Gastroesophageal sphincter (tissue), 4 donors: ENCODE data around the gene TMEM40. TPM values are rescaled to one million over a fixed set of nuclear protein-coding genes. Genes with fewer than 3 reads are reported as not detected.
A peak's percentile ranks its signal among the peaks of the same experiment; 100 is the strongest.

Experiments used
- ATAC-seq: fragments of 150-250 bp; one replicate; pipeline ENCODE4 v1.9.1; 2016; ENCODE audit warnings: mild to moderate bottlenecking, moderate library complexity
- H3K27ac ChIP-seq, 4 donors: fragments of 200-600 bp; sonication (generic) in 3 of 4; 1 replicate in 3 of 4; 2 replicates in 1 of 4; pipeline ENCODE4 v1.5.1; 2016 to 2019
- H3K27me3 ChIP-seq: fragments of 200-600 bp; sonication (generic); one replicate; pipeline ENCODE4 v1.5.1; 2019
- H3K36me3 ChIP-seq, 2 donors: fragments of 200-600 bp; sonication (generic); one replicate each; pipeline ENCODE4 v1.5.1; 2019; ENCODE audit warnings: control low read depth in 1 of 2
- H3K4me1 ChIP-seq, 3 donors: fragments of 200-600 bp; sonication (generic); 1 replicate in 2 of 3; 2 replicates in 1 of 3; pipeline ENCODE4 v1.5.1; 2016 to 2019; ENCODE audit warnings: control low read depth in 2 of 3
- H3K4me3 ChIP-seq, 2 donors: fragments of 200-600 bp; sonication (generic); one replicate each; pipeline ENCODE4 v1.5.1; 2019; ENCODE audit warnings: mild to moderate bottlenecking in 1 of 2, moderate library complexity in 1 of 2
- H3K9me3 ChIP-seq, 3 donors: fragments of 200-600 bp; sonication (generic); one replicate each; pipeline ENCODE4 v1.5.1; 2017 to 2019; ENCODE audit warnings: control low read depth in 2 of 3
- EP300 ChIP-seq: sonication (generic); formaldehyde crosslinking; IDR thresholded peaks from one replicate; pipeline ENCODE4 v1.6.1; 2017; ENCODE audit warnings: antibody characterized with exemption, mild to moderate bottlenecking
- POLR2A ChIP-seq, 2 donors: fragments of 450-650 bp; IDR thresholded peaks; one replicate each; pipeline ENCODE4 v1.6.1; 2017; ENCODE audit warnings: antibody characterized with exemption in 2 of 2, mild to moderate bottlenecking in 2 of 2, moderate library complexity in 1 of 2
- POLR2AphosphoS5 ChIP-seq: sonication (generic); formaldehyde crosslinking; IDR thresholded peaks from one replicate; pipeline ENCODE4 v1.6.1; 2017; ENCODE audit warnings: antibody characterized with exemption
- WGBS, 2 donors: methylation state at CpG; one replicate each; pipeline ENCODE4 v1.1.5; 2018; ENCODE audit warnings: low coverage in 1 of 2; 5-methylcytosine and 5-hydroxymethylcytosine counted together
- total RNA-seq, 4 donors: library from RNA; depleted of rRNA; stranded (reverse); fragments of >200 nt; gene quantifications; one replicate each; pipeline ENCODE4 v1.1.0, GENCODE V29; 2016
- TF ChIP-seq, protein P1 (sequence below), 4 experiments: fragments of 200-600 bp in 2 of 4; fragments of 450-650 bp in 2 of 4; sonication (generic) in 1 of 4; IDR thresholded peaks; one replicate each; pipeline ENCODE4 v1.5.1; 2017 to 2019; ENCODE audit warnings: antibody characterized with exemption in 4 of 4, mild to moderate bottlenecking in 2 of 4, moderate library complexity in 2 of 4

The TMEM40 gene
- total RNA-seq, 4 donors from 2014 or later: 3.0 TPM; not detected in 3

DNA sequence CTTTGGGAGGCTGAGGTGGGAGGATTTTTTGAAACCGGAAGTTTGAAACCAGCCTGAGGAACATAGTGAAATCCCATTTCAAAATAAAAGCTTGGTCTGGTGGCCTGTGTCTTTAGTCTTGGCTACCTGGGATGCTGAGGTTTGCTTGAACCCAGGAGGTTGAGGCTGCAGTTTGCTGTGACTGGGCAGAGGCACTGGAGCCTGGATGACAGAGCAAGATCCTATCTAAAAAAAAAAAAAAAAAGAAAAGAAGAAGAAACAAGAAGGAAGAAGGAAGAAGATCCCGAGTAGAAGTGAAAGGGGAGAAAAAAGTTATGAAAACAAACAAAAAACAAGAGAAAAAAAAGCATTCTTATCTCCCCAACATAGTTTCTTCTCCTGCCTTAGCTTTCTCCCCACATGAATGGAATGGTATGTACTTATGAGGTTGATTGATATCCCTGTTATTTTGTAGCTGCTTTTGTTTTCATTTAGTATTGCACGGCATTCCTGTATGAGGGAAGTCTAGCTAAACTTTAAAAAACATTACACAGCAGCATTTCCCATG, 42.4 kb downstream of the TMEM40 start:
- TF ChIP-seq, protein P1, sequence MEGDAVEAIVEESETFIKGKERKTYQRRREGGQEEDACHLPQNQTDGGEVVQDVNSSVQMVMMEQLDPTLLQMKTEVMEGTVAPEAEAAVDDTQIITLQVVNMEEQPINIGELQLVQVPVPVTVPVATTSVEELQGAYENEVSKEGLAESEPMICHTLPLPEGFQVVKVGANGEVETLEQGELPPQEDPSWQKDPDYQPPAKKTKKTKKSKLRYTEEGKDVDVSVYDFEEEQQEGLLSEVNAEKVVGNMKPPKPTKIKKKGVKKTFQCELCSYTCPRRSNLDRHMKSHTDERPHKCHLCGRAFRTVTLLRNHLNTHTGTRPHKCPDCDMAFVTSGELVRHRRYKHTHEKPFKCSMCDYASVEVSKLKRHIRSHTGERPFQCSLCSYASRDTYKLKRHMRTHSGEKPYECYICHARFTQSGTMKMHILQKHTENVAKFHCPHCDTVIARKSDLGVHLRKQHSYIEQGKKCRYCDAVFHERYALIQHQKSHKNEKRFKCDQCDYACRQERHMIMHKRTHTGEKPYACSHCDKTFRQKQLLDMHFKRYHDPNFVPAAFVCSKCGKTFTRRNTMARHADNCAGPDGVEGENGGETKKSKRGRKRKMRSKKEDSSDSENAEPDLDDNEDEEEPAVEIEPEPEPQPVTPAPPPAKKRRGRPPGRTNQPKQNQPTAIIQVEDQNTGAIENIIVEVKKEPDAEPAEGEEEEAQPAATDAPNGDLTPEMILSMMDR (IDR thresholded peaks at IDR 0.05): no peak
- no peak for TF ChIP-seq EP300
- no peak for TF ChIP-seq POLR2A (IDR thresholded peaks at IDR 0.05)
- peak; percentile 13 for TF ChIP-seq POLR2AphosphoS5
- H3K27ac ChIP-seq: no peak overlapping the region
- peaks cover 0 to 10% (median 0%) of the 10 kb centered on the region in 3 donors for H3K4me1 ChIP-seq
- 43% methylated on average over 3 of the region's 3 CpGs for WGBS, 2 donors
- no peaks in the 10 kb centered on the region for H3K27me3 ChIP-seq
- no peaks in the 10 kb centered on the region for H3K9me3 ChIP-seq
- ATAC-seq: no peak
- no peak overlapping the region for H3K4me3 ChIP-seq
- no peaks in the 10 kb centered on the region for H3K36me3 ChIP-seq

DNA sequence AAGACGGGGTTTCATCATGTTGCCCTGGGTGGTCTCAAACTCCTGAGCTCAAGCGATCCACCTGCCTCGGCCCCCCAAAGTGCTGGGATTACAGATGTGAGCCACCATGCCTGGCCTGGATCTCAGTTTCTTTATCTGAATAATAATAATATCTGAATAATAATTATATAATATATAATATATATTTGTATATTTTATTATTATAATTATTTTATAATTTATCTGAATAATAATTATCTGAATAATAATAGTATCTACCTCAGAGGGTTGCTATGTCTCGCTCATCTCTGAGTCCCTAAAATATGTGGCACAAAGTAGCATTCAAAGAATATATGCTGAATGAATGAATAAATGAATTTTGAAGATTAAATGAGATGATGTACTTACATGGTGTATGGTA, 44.8 kb downstream of the TMEM40 start:
- ATAC-seq: no peak
- 90 to 92% methylated on average over 3 to 4 of the region's 4 CpGs for WGBS, 2 donors
- H3K4me3 ChIP-seq: no peak overlapping the region
- no peaks in the 10 kb centered on the region for H3K27me3 ChIP-seq
- H3K36me3 ChIP-seq: no peaks in the 10 kb centered on the region
- no peaks in the 10 kb centered on the region for H3K4me1 ChIP-seq
- H3K27ac ChIP-seq: no peak overlapping the region
- H3K9me3 ChIP-seq: no peaks in the 10 kb centered on the region
- TF ChIP-seq POLR2A (IDR thresholded peaks at IDR 0.05): no peak
- TF ChIP-seq, protein P1 (IDR thresholded peaks at IDR 0.05): no peak
- TF ChIP-seq POLR2AphosphoS5: no peak
- no peak for TF ChIP-seq EP300

DNA sequence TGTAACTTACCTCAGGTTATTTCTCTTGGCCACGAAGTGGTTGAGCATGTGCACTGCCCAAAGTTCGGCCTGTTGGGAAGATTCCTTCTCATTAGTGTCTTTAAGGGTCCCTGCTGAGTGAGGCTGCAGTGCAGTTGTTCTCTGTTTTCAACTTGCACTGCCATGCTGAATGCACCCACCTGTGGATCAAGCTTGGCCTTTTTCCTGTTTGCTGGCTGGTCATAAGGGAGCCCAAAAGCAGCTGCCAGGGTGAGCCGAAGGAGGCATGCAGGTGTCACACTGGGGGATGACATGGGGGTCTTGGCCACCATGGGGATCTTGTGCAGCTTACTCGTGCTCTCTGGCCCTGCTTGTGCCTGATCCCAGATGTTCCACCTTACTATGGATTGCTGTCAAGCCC, 49.0 kb downstream of the TMEM40 start:
- Histone ChIP-seq H3K27ac (no peak overlapping the region), H3K9me3 (no peaks in the 10 kb centered on the region), H3K27me3 (no peaks in the 10 kb centered on the region), H3K4me3 (no peak overlapping the region), H3K4me1 (no peaks in the 10 kb centered on the region), H3K36me3 (no peaks in the 10 kb centered on the region)
- ATAC-seq: no peak
- WGBS, 2 donors: 67 to 78% methylated on average over 1 to 3 of the region's 4 CpGs
- no peak for TF ChIP-seq POLR2AphosphoS5
- TF ChIP-seq EP300: no peak
- TF ChIP-seq, protein P1 (IDR thresholded peaks at IDR 0.05): no peak
- no peak for TF ChIP-seq POLR2A (IDR thresholded peaks at IDR 0.05)

DNA sequence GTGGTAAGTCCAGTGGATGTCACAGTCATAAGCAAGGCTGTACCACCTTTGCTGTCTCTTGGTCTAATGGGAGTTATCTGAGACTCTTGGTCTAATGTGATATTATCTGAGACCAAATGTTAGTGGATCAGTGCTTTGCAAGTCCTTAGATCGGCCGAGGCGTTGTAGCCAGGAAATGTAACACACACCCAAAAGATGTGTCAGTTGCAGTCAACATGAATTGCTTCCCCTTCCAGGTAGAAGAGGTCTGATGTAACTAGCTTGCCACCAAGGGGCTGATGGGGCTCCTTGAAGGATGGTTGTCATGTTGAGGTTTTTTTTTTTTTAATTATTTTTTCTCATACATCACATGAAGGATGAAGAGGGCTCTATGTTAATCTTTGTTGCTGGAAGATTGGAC, 49.7 kb downstream of the TMEM40 start:
- Histone ChIP-seq H3K27ac (no peak overlapping the region), H3K9me3 (no peaks in the 10 kb centered on the region), H3K4me3 (no peak overlapping the region), H3K27me3 (no peaks in the 10 kb centered on the region), H3K4me1 (no peaks in the 10 kb centered on the region), H3K36me3 (no peaks in the 10 kb centered on the region)
- ATAC-seq: no peak
- TF ChIP-seq POLR2A (IDR thresholded peaks at IDR 0.05): no peak
- TF ChIP-seq POLR2AphosphoS5: no peak
- TF ChIP-seq, protein P1 (IDR thresholded peaks at IDR 0.05): no peak
- 83 to 100% methylated on average over 2 to 3 of the region's 3 CpGs for WGBS, 2 donors

DNA sequence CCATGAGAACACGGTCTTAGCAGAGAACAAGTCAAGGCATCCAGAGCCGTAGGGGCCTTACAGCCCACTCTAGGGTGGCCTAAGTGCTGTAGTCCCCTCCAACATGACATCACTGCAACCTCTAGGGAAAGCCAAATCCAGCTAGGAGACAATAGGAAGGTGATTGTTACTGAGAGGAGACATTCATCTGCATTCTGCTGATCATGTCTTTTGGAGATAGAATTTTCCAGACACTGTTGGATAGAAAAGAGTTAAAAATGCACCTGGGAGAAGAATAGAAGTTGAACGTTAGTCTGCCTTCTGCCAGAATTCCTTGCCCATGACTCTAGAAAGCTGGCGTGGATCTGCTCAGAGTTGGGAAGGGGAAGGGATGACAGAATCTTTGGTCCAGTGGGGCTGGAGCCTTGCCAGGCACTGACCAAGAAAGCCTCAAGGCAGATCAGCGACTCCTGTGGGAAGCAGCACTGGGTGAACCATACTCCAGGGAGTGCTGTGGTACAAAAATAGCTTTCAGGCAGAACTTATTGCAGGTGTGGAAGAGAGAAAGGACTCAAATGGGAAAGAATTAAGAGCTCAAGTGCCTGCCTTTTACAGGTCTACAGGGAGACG, 50.4 kb downstream of the TMEM40 start:
- WGBS, 2 donors: 39 to 46% methylated on average over 5 to 6 of the region's 6 CpGs
- no peaks in the 10 kb centered on the region for H3K9me3 ChIP-seq
- no peak overlapping the region for H3K27ac ChIP-seq
- H3K27me3 ChIP-seq: no peaks in the 10 kb centered on the region
- no peaks in the 10 kb centered on the region for H3K4me1 ChIP-seq
- H3K4me3 ChIP-seq: no peak overlapping the region
- TF ChIP-seq, protein P1 (IDR thresholded peaks at IDR 0.05): peak in 1 of 4 experiments; percentile 26
- no peak for TF ChIP-seq POLR2A (IDR thresholded peaks at IDR 0.05)
- ATAC-seq: peak; percentile 39
- no peaks in the 10 kb centered on the region for H3K36me3 ChIP-seq
